Aortic smooth muscle cell (primary cell): ENCODE measurements around the gene GLRB. TPM values are rescaled to one million over a fixed set of nuclear protein-coding genes. Genes with fewer than 3 reads are reported as not detected.

Experiments used
- total RNA-seq: library from RNA; depleted of rRNA; stranded (reverse); fragments of >200 nt; gene quantifications from 2 replicates; pipeline ENCODE4 v1.2.3, GENCODE V29; 2014

Gene GLRB
- total RNA-seq, result 6.2 and 11.1 TPM in 2 replicates

GRCh38 chr4:157075811-157076577 is at the start of gene GLRB:
GLRB (plus strand) TSS chr4:157076150; CDS start chr4:157078025, 1,875 bp downstream.

GRCh38 chr4:157220371-157220881 is 144.5 kb downstream of the GLRB start, which contains the start of gene GRIA2:
GRIA2 (plus strand) TSS chr4:157220728; CDS start chr4:157221043, 315 bp downstream.

Other genes starting within 250 kb of the GLRB start
- 15.6 and 31.5 TPM in 2 replicates for gene PDGFC, start 104.4 kb upstream of the GLRB start, total RNA-seq
- 0.25 TPM in 1 of 2 replicates, not detected in the other for gene GRIA2, start 144.6 kb downstream of the GLRB start, total RNA-seq